TTC549 (cell line): ENCODE results near the gene PTPN9.
"Not testable (repeated sequence)": the region's sequence is repeated elsewhere in the genome, so short reads cannot be mapped to it uniquely, and the experiment has no call there.

Experiments used
- FAIRE-seq: peaks from 2 replicates; lab custom pipeline; 2012; peaks lifted over from hg19 to GRCh38; lab: Jason Lieb, UNC

The PTPN9 gene

DNA sequence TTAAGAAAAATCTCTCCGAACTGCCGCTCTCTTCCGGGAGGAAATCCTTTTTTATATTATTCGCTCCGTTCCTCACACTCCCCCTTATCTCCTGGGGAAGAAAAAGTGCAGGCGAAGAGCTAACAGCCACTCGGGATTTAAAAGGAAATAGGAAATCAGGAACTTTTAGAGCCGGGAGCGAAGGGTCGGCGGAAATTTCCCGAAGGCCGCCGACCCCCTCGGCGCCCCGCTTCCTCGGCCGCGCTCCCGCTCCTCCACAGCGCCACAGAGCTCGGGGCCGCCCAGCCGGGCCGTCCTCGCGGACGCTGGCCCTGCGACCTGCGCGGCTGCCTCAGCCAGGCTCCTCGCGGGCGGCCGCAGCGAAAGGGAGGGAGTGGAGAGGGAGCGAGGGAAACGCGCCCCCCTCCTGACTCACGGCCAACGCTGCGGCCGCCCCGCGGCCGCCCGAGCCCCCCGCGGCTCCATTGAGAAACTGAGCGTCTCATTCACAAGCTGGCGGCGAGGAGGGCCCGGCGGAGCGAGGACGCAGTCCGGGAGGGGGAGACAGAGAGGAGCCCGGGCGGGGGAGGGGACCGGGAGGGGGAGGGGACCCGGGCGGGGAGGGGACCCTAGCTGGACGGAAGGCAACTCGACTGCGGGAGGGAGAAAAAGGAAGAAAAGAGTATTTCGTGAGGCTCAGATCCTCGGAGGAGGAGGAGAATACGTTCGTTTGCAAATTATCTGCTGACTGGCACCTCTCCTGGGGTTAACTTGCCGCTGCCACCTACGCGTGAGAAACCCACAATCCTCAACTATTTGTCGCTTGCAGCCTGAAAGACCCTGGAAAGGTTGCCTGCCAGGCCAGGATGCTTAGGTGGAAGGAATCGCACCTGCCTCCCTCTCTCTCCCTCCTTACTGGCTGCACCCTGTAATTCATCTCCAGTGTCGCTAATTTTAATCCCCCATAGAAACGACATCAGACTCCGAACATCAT, at the start of gene PTPN9:
Gene PTPN9 (minus strand): TSS at position 368 of the 973 bp plus-strand sequence. CDS start 539 bp downstream, outside the sequence.
- no peak for FAIRE-seq

DNA sequence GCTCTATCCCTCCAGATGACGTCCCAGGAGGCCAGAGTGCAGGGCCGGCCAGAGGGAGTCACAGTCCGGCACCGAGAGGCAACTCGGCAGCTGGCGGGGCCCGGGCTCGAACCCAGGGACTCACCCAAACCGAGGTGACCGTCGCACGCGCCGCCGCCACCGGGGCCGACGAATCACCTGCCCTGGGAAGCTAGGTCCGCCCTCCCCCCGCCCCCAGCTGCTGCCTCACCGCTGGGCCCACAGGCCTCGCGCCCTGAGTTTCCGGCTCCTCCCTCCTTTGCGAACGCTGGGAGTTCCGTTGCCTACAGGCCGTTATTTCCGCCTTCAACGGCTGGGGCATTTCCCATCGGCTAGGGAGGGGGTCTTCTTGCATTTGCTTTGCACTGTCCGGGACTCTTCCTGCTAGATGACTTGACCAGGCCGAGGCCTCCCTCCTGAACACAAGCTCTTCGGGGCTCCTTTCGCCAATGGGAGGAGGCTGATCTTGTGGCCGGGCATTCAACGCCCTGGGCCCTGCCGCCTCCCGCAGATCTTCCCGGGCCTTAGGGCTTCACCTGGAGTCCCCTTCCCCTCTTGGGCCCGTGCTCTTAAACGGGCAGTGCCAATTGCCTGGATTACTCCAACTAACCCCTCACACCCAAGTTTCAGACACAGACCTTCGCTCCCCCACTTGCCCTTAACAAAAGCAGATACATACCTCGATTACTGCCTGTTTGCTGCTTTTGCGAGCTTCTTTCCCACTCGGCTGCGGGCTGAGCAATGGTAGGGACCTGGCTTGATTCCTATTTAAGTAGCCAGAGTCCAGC, 46.6 kb upstream of the PTPN9 start, which contains the start of gene SNUPN:
Gene SNUPN (minus strand): TSS at position 184 of the 806 bp plus-strand sequence. CDS start 4,674 bp downstream, outside the sequence.
- FAIRE-seq = peak; percentile 7

DNA sequence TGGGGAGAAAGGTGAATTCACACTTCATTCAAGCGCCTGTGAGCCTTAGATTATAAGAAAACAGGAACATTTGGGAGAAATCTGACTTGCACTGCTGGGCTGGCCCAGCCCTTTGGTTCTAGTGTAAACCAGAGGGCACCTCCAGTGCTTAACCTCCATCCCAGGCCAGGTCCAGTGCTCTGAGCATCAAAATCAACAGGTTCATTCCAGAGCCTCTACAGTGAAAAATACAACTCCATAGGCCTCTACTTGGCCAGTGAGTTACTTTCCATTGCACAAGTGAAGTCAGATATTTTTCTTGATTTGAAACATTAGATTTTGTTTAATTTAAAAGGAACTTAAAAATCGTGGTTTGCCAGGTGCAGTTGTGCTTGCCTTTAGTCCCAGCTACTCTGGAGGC, 43.4 kb upstream of the PTPN9 start:
- no peak for FAIRE-seq

DNA sequence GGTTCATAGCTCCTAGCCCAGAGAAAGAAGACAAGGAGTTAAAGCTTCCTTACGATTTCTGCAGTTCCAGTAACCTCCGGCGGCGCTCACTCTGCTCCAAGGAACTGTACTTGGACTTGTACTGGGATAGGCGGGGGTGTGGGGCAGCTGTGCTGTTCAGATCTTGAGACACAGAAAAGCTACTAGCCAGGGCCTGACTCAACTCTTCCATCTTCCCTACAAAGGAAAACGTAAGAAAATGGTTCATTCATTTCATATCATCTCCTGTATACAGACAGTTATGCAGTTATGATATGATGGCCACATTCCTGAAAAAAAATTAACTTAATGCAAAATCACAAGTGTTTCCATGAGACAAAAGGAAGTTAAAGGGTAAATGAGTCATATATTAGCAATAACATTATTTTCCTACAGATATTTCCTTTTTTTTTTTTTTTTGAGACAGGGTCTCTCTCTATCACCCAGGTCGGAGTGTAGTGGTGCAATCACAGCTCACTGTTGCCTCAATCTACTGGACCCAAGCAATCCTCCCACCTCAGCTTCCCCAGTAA, 41.8 kb upstream of the PTPN9 start:
- no peak for FAIRE-seq

DNA sequence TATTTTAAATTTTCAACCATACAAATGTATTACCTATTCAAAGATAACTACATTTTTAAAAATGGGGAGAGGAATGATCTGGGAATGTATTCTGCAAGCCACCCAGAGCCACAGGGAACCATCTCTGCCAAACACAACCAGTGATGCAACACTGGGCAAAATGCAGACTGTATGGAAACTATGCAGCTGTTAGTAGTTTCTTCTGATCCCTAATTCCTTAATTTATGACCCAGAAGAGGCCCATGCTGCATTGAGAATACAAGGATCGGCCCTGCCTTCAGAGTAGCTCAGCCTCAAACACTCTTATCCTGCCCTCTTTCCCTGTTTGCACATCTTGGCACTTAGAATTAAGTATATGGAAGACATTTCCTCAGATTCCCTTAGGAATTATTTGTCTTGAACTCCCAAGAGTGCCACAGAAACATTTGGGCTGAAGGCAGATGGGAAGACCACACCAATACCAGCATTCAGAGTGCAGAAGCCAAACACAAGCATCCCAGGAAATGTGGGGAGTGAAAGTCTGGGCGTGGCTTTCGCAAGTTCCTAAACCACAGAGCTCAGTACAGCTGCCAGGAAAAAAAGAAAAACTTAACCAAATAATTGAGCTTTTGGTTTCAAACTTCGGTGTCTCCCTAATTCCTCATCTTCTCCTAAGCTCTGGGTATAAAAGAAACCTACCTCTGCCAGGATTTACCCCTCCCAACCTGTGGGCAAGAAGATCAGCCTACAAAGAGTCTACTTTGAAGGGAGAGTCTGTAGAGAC, 41.1 kb upstream of the PTPN9 start:
- no peak for FAIRE-seq

DNA sequence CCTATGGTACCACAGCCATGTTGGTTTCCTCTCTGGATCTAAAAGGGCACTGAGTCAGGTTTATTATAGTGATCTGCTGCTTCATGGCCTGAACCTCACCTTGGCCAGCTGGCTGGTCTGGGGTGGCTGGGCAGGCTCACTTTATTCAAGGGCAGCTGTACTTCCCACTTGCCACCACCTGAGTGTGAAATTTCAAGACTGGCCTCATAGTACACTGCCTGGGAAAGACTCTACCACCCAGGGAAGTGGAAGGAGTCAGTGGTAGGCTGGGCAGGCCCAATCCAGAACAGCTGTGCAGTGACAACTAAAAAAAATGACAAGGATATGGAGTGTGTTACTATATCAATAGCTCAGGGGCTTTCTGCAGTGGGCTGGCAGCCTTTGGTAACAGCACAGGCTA, 37.7 kb upstream of the PTPN9 start:
- FAIRE-seq = no peak

DNA sequence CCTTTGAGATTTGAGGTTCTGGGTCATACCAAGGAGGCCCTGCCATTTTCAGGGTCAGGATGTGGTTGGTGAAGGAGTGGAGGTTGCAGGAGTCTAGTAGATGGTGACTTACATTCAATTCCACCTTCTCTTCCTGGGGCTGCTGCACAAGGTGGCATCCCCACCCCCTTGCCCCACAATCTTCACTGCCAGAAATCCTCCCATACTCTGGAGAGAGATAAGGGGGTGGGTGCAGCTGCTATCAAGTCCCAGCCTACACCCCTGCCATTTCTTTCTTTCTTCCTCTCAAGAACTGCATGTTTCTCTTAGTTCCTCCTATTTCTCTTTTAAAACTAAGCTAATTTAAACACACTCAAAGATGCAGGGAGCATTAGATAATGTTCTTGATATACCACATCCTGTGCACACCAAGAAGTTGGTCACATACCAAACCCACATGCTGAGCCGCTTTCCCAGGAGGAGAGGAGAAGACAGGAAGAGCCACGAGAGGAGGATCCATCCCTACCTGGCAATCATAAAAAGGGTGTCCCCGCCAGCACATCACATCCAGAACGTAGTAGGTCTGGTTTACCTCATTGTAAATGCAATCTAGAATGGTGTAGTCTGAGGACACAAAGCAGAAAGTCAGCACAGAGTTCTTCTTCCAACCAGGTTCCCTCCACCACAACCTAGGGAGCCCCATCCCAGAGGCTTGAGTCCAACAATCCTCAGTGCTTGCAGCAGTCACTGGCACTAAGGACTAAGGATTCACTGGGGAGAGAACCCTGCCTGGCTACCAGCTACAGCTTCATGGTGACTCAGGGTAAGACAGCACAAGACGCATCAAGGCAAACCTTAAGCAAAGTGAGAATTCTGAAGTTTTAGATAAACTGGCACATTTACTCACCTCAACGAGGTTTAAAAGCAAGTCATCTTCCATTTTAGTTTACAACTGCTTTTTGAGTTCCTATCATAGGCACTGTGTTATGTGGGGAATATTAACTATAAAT, 27.9 kb upstream of the PTPN9 start:
- FAIRE-seq = no peak

DNA sequence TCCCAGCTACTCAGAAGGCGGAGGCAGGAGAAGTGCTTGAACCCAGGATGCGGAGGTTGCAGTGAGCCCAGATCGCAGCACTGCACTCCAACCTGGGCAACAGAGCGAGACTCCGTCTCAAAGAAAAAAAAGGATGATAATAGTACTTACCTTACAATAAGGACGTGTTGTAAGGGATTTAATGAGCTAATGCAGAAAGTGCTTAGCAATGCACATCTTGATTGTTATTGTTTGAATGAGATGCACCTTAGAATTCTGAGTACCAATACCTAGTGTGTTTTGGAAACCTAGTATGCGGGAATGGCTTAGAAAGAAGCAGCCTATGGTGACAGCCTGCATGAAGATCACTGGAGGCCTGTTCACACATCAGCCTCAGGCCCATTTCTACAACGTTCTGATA, 26.9 kb upstream of the PTPN9 start:
- FAIRE-seq = no peak

DNA sequence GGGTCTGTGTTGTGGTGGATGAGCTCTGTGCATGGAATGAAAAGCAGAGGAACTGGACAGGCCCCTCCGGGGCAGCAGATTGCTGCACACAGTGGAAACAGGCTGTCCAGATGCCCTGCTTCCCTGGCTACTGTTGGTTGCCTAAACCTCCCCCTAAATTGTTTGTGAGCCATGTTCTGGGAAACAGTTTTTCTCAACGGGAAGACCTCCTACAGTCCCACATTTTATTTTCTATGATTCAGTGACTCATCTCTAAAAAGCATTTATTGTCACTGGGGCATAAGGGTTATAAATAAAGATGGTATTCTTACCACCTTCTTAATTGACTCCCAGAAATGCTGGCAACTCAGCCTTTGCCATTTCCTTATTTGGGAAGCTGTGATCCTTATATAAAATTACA, 20.3 kb upstream of the PTPN9 start:
- no peak for FAIRE-seq

DNA sequence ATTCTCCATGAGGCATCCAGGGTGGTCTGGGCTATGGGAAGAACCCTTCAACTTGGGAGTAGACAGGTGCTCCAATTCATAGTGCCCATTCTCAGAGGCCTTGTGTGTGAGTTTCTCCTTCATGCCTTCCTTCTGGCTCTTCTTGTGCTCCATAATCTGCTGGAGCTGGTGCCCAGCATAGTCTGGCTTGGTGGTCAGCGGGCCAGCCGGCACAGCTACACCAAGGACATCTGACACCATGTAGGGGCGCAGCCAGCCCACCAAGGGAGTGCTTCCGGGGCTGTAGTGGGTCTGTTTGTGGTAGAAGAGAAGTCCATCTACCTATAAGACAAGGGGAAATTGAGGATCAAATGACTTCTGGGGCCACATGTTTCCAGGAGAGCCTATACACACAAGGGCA, 19.2 kb upstream of the PTPN9 start:
- FAIRE-seq = no peak

DNA sequence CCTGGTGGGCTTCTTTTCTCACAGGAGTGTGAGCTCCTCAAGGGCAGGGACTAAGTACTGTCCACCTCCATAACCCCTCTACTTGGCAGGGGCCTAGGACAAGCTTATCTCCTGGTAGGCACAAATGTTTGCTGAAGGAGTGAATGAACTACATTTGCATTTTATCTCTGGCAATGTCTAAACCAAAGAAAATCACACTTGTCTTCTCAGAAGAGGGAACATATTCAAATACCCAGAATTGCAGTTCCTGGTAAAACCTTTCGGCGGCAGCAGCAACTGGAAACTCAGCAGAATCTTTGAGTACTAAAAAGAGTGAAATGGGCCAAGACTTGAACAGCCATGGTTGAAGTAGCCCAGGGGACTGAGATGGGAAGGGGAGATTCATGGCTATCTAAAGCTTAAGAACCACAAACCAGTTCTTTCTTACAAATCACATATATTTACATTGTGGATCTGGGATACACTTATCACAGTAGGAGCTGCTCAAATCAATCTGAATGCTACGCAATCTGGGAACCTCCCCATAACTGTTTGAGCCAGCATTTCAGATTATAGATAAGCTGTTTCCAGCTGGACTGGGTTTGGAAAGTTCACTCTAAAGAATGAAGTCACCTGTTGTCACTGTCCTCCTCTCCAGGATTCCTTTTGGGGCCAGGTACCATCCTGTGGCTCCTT, 18.7 kb upstream of the PTPN9 start:
- peak; percentile 43 for FAIRE-seq

DNA sequence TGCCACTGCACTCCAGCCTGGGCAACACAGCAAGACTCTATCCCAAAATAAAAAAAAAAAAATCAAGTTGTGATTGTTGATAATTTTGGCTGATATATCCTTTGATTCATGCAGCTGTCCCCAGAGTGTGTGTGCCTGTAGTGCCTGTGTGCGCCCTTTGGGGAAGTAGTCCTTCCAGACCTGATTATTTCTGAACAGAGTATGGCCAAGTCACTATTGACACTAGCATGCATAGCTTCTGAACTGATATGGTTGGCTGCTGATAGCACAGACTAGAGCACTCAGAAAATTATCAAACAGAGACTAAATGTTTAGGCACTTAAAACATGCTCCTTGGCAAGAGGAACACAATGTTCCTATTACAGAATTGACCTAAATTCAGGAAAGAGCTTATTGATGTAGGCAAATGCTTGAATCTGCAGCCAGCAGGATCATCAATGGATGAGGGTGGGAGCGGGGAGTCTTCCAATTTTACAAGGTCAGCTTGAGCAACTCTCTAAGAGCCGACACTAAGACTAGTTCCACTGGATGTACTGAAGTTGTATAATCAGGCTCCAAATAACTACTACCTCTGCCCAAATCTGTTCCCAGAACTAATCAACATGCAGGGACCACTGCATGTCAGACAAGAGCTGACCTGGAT, 17.7 kb upstream of the PTPN9 start:
- no peak for FAIRE-seq

DNA sequence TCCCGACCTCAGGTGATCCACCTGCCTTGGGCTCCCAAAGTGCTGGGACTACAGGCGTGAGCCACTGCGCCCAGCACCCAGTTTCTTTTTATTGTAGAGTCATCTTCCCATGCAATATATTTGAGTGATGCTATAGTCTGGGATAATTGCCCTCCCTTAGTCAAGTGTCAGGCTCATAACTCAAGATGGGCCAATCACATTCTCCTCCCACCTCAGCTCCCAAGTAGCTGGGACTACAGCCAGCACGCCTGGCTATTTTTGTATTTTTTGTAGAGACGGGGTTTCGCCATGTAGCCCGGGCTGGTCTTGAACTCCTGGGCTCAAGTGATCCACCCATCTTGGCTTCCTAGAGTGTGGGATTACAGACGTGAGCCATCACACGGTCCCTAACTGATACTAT, 15.2 kb upstream of the PTPN9 start:
- FAIRE-seq = no peak

DNA sequence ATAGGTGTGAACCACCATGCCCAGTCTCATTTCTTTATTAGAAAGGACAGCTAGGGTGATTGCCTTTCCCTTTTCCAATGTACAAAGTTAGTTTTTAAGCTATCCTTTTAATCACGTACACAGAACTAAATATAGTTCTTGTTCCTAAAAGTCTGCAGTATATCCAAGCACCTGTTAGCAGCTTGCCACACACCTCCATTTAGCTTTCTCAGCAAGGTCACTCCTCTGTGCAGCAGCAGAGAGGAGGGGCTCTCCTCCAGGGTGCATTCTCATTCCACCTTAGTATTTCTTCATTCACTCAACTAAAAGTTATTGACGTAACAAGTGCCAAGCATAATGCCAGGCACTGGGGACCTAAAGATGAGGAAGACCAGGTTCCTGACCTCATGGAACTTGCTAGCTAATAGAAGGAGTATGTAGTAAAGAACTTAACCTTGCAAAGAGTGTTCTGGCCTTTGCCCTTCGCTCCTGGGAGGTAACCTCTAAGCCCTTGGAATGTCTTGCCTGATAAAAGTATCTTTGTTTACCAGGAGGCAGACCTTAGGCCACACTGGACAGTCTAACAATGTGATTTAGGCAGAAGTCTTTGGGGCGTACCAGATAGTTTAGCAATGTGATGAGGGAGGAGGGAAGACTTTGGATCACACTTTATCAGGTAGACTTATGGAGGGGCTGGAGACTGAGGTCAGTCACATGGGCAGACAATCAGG, 12.7 kb upstream of the PTPN9 start:
- FAIRE-seq = no peak

DNA sequence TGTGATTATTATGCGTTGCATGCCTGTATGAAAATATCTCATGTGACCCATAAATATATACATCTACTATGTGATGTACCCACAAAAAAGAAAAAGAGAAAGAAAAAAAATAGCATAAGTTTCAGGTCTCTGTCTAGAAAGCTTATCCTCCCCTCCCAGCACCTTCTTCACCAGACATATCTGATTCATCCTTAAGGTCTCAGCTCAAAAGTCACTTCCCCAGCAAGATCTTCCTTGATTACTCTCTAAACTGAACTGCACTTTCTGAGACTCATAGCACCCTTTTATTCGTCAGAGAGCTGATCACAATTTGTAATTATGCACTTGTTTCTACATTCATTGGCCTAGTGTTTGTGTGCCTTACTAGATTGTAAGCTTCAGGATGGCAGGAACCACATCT, 11.1 kb upstream of the PTPN9 start:
- FAIRE-seq = no peak

DNA sequence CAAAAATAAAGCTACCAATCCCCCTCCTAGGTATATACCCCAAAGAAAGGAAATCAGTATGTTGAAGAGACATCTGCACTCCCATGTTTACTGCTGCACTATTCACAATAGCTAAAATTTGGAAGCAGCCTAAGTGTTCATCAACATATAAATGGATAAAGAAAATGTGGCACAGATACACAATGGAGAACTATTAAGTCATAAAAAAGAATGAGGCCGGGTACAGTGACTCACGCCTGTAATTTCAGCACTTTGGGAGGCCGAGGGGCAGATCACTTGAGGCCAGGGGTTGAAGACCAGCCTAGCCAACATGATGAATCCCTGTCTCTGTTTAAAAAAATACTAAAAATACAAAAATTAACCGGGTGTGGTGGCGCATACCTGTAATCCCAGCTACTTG, 10.0 kb upstream of the PTPN9 start:
- FAIRE-seq = no peak

DNA sequence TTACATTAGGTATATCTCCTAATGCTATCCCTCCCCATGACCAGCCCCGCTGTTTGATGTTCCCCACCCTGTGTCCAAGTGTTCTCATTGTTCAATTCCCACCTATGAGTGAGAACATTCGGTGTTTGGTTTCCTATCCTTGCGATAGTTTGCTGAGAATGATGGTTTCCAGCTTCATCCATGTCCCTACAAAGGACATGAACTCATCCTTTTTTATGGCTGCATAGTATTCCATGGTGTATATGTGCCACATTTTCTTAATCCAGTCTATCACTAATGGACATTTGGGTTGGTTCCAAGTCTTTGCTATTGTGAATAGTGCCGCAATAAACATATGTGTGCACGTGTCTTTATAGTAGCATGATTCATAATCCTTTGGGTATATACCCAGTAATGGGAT, 7.3 kb upstream of the PTPN9 start:
- FAIRE-seq = not testable (repeated sequence)

DNA sequence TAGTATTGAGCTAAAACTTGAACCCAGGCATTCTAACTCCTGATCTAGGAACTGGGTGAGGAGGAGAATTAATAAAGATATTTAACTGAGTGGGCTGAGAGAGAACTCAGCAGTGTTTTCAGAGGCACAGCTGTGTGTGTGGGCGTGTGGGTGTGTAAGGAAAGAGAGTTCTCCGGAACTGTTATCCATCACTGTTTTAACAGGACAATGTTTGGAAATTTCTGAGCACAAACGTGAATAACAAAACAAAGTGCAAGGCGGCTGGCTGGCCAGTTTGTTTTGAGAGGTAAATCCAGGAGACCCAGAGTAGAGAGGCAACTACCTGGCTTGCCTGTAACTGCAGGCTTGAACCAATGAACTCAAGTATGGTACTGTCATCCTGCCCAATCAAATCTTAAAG, 5.0 kb upstream of the PTPN9 start:
- no peak for FAIRE-seq

DNA sequence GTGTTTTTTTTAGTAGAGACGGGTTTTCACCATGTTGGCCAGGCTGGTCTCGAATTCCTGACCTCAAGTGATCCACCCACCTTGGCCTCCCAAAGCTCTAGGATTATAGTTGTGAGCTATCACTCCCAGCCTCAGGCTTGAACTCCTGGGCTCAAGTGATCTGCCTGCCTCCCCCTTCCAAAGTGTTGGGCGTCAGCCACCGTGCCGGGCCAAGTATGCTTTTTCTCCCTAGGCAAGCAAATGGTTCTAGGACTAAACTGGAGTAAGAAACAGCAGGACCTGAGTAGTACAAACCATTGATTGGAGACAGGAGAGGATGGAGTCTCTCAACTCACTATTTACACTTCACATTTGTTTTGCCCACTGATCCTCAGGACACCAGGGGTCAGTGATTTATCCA, 4.6 kb upstream of the PTPN9 start:
- FAIRE-seq = no peak
